Lower leg skin (tissue), 3 donors: ENCODE data around the gene SNRPA.

Experiments used
- POLR2A ChIP-seq, 2 donors: fragments of 450-650 bp; IDR thresholded peaks; one replicate each; pipeline ENCODE4 v1.6.1; 2016 to 2017; ENCODE audit warnings: antibody characterized with exemption in 2 of 2, mild to moderate bottlenecking in 1 of 2, moderate library complexity in 1 of 2
- TF ChIP-seq, protein P1 (sequence below), 3 donors: fragments of 450-650 bp; IDR thresholded peaks; one replicate each; pipeline ENCODE4 v1.5.1; 2016; ENCODE audit warnings: antibody characterized with exemption in 3 of 3, mild to moderate bottlenecking in 3 of 3, moderate library complexity in 2 of 3

- TF ChIP-seq, protein P1, sequence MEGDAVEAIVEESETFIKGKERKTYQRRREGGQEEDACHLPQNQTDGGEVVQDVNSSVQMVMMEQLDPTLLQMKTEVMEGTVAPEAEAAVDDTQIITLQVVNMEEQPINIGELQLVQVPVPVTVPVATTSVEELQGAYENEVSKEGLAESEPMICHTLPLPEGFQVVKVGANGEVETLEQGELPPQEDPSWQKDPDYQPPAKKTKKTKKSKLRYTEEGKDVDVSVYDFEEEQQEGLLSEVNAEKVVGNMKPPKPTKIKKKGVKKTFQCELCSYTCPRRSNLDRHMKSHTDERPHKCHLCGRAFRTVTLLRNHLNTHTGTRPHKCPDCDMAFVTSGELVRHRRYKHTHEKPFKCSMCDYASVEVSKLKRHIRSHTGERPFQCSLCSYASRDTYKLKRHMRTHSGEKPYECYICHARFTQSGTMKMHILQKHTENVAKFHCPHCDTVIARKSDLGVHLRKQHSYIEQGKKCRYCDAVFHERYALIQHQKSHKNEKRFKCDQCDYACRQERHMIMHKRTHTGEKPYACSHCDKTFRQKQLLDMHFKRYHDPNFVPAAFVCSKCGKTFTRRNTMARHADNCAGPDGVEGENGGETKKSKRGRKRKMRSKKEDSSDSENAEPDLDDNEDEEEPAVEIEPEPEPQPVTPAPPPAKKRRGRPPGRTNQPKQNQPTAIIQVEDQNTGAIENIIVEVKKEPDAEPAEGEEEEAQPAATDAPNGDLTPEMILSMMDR (IDR thresholded peaks at IDR 0.05), result no peak
- no peak for TF ChIP-seq POLR2A (IDR thresholded peaks at IDR 0.05)
Observed at GRCh38 chr19:40791349-40791748, 40.3 kb downstream of the SNRPA start.
